Activated naive CD4-positive, alpha-beta T cell treated with anti-CD3 and anti-CD28 coated beads, Interleukin-2, amount 50 U/mL, for 24 hours (primary cell): ENCODE measurements around the gene SLC25A42.
"Not testable (repeated sequence)": the region's sequence is repeated elsewhere in the genome, so short reads cannot be mapped to it uniquely, and the experiment has no call there.

Experiments used
- H3K27ac Mint-ChIP-seq: one replicate; pipeline ENCODE4 v1.8.0; 2021; ENCODE audit warnings: mild to moderate bottlenecking, mixed read lengths
- H3K27me3 Mint-ChIP-seq: one replicate; pipeline ENCODE4 v1.8.0; 2021; ENCODE audit warnings: mixed read lengths
- H3K36me3 Mint-ChIP-seq: one replicate; pipeline ENCODE4 v1.8.0; 2021; ENCODE audit warnings: mixed read lengths
- H3K4me1 Mint-ChIP-seq: one replicate; pipeline ENCODE4 v1.8.0; 2021; ENCODE audit warnings: mixed read lengths
- H3K4me3 Mint-ChIP-seq: one replicate; pipeline ENCODE4 v1.8.0; 2021; ENCODE audit warnings: mild to moderate bottlenecking, mixed read lengths
- H3K9me3 Mint-ChIP-seq: one replicate; pipeline ENCODE4 v1.8.0; 2021; ENCODE audit warnings: mixed read lengths

Gene SLC25A42

DNA sequence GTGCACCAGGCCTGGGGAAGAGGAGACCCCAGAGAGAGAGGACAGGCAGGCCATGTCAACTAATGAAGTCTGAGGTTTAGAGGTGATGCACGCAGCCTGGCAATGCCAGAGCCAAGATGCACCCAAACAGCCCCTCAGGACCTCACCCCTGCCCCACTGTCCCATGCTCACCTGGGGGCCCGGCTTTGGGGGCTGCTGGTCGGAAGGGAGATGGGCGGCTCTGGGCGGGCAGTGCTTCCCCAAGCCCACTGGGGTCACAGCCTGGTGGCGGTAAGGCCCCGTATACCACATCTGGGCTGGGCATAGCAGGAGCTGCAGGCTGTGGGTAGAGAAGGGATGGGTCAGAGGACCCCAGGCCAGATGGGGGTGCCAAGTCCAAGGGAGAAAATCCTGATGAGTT is 83.1 kb downstream of the SLC25A42 start:
- Mint-ChIP-seq H3K4me1 (no peaks in the 10 kb centered on the region), H3K4me3 (no peak overlapping the region), H3K27ac (no peak overlapping the region), H3K27me3 (no peaks in the 10 kb centered on the region), H3K36me3 (peaks cover 1% of the 10 kb centered on the region), H3K9me3 (no peaks in the 10 kb centered on the region)

DNA sequence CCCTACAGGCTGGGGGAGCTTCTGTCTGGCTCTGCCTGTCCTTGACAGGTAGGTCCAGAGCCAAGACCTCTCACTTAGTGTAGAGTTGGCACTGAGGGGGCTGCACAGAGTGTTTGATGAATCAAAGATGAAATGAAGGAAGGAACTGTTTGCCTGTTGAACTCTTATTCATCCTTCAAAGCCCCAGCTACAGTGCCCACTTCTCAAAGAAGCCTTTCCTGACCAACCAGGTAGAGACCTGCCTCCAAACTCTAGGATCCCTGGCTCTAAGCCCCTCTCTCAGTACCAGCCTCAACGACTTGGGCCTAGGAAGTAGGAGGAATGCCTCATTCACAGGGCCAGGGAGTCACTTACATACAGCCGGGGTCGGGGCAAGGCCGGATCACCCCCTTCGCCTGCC is 83.5 kb downstream of the SLC25A42 start:
- Mint-ChIP-seq H3K9me3 (no peaks in the 10 kb centered on the region), H3K27ac (no peak overlapping the region), H3K36me3 (peaks cover 1% of the 10 kb centered on the region), H3K4me3 (no peak overlapping the region), H3K27me3 (no peaks in the 10 kb centered on the region), H3K4me1 (no peaks in the 10 kb centered on the region)

DNA sequence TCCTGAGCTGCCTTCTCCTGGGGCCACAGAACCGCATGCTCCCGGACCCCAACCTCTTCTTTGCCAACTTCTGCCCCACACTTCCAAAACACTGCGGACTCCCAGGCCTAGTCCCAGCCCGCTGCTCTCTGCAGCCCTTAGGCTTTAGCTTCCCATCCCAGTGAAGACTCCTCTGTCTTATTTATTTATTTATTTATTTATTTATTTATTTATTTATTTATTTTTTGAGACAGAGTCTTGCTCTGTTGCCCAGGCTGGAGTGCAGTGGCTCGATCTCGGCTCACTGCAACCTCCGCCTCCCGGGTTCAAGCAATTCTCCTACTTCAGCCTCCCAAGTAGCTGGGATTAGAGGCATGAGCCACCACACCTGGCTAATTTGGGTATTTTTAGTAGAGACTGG is 84.7 kb downstream of the SLC25A42 start:
- H3K4me3 Mint-ChIP-seq, H3K4me1 Mint-ChIP-seq, H3K36me3 Mint-ChIP-seq: not testable (repeated sequence)

DNA sequence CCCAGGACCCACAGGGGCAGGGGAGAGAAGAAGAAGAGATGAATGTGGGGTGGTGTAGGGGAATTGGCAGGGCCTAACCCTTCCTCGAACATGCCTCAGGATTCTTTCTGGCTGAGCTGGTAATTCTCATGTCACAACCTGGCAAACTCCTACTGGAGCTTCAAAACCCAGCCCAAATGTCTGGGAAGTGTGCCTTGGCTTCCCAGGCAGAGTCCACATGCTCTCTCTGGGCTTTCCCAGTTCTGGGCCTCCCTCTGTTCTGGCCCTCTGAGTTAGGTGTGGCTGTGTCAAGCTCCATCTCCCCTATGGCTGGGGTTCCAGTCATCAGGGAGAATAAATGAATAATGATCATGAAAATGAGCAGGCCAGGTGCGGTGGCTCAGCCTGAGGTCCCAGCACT is 85.6 kb downstream of the SLC25A42 start:
- Mint-ChIP-seq H3K4me3 (no peak overlapping the region), H3K4me1 (no peaks in the 10 kb centered on the region), H3K27me3 (no peaks in the 10 kb centered on the region), H3K9me3 (no peaks in the 10 kb centered on the region), H3K27ac (no peak overlapping the region), H3K36me3 (peaks cover 1% of the 10 kb centered on the region)

More for the DNA sequence above, 84.7 kb downstream of the SLC25A42 start:
- not testable (repeated sequence) for H3K27me3 Mint-ChIP-seq, H3K9me3 Mint-ChIP-seq, H3K27ac Mint-ChIP-seq

DNA sequence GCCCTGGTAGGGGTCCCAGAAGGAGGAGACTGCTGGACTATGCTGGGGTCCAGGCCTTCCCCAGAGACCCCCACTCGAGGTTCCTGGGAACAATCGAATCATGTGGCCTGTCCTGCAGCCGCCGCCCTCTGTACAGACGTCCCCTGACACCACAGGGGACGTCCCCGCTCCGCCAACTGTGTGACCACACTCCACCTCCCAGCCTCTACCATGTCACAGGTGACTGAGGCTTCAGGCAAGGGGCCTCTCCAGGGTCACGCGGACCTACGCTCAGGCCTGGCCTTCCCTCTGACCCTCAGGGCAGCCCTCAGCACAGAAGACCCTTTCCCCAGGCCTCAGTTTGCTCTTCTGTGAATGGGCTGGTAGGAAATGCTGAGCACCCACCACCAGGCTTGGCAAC is 87.6 kb downstream of the SLC25A42 start:
- no peaks in the 10 kb centered on the region for H3K4me1 Mint-ChIP-seq
- H3K9me3 Mint-ChIP-seq = no peaks in the 10 kb centered on the region
- H3K4me3 Mint-ChIP-seq = no peak overlapping the region
- no peak overlapping the region for H3K27ac Mint-ChIP-seq
- peaks cover 7% of the 10 kb centered on the region for H3K36me3 Mint-ChIP-seq
- H3K27me3 Mint-ChIP-seq = no peaks in the 10 kb centered on the region

DNA sequence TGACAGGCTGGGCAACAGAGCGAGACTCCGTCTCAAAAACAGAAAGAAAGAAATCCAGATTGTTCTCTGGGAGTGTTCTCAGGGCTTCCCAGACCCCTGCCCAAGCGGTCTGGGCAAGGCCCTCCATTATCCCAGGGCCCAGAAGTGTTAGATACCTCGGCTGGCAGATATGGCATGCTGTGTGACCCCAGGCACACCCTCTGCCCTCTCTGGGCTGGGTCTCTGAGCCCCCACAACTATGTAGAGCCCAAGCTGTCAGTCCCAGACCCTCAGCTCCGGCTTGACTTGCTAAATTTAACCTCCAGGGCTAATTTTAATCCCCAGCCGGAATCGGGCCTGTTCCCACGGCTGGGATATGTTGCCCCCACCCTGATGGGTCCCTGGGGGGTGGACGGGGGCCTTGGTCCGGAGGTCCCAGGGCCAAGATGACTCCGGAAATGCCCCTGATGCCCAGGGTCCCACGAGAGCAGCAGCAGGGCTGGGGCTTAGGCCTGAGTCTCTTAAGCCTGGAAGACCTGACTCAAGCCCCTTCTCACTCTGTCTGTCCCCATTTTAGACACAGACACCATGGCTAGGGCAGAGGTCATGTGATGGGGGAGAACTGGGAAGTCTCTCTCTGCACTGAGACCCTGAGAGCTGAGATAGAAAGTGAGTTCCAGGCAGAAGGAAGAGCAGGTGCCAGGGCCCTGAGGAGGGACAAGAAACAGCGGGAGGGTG is 89.0 kb downstream of the SLC25A42 start:
- peaks cover 5% of the 10 kb centered on the region for H3K36me3 Mint-ChIP-seq
- H3K27ac Mint-ChIP-seq = no peak overlapping the region
- H3K4me1 Mint-ChIP-seq = no peaks in the 10 kb centered on the region
- H3K4me3 Mint-ChIP-seq = no peak overlapping the region
- H3K9me3 Mint-ChIP-seq = no peaks in the 10 kb centered on the region
- H3K27me3 Mint-ChIP-seq = no peaks in the 10 kb centered on the region

DNA sequence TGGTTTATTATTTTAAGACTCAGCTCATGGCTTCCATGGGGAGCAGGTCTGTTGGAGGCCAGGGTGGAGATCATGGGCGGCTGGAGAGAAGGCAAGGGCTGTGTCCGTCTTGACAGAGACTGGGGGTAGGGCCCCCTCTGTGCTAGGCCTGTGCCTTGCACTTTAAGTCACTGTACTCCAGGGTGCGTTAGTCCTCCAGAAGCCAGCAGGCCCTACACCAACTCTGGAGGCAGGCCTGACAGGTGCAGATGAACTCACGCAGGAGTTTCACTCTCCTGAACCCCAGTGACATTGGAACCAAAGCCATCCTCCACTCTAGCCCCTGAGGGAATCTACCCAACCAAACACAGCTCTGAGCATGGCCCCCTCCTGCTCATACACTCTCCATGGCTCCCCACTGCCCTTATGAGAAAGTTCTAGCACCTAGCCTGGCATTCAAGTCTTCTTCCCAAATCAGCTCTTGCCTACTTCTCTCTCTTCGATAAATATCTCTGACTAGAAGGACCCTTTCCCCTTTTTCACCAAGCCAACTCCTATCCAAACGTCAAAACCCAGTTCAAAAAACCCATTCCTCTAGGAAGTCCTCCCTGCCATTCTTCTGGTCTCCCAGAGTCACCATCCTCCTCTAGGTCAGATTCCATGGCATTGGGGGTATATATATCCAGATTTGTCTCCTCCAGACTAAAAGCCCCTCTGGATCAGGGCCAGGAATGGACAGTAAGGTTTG is 91.1 kb downstream of the SLC25A42 start:
- no peaks in the 10 kb centered on the region for H3K9me3 Mint-ChIP-seq
- H3K27ac Mint-ChIP-seq = no peak overlapping the region
- H3K36me3 Mint-ChIP-seq = peaks cover 5% of the 10 kb centered on the region
- no peaks in the 10 kb centered on the region for H3K4me1 Mint-ChIP-seq
- H3K27me3 Mint-ChIP-seq = no peaks in the 10 kb centered on the region
- H3K4me3 Mint-ChIP-seq = no peak overlapping the region

DNA sequence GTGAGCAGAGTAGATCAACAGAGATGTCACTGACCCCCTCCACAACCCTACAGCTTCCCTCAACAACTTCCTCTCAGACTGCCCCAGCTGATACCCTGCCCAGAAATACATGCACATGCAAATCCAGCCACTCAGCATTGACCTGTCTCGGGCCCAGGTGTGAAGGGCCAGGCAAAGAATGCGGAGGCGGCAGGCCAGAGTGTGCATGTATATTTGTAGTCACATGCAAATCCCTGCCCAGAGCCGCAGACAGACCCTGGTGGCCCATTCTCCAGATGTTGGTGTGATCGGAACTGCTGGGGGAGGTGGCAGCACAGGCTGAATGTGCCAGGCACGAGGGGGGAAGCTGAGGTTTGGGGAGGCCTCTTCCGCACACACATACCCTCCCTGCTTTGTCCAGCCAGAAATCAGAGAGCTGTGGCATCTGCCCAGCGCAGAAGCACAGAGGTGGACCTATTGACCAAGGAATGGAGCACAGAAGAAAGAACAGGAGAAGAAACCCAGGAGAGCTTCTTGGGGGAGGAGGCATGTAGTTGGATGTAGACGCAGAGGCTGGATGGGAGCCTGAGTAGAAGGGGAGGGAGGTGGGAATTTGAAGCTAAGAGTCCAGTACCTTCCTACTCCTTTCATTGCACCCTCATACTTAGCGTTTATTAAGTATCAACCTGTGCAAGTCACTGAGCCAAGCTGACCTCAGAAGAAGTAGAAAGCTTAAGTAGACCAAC is 91.9 kb downstream of the SLC25A42 start:
- Mint-ChIP-seq H3K4me1 (no peaks in the 10 kb centered on the region), H3K4me3 (no peak overlapping the region), H3K9me3 (no peaks in the 10 kb centered on the region), H3K27ac (no peak overlapping the region), H3K36me3 (peaks cover 5% of the 10 kb centered on the region), H3K27me3 (no peaks in the 10 kb centered on the region)

DNA sequence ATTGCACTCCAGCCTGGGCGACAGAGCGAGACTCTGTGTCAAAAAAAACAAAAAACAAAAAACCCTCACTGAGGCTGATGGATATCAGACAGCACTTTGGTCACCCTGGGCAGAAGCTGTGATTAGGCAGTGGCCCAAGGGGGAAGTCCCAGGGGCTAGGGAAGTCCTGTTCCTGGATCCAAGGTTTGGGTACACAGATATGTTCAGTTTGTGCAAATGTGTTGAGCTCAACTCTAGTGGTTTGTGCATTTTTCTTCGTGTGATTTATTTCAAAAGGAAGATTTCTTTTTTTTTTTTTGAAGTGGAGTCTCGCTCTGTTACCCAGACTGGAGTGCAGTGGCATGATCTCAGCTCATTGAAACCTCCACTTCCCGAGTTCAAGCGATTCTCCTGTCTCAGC is 94.0 kb downstream of the SLC25A42 start:
- no peak overlapping the region for H3K4me3 Mint-ChIP-seq
- H3K27ac Mint-ChIP-seq = no peak overlapping the region
- peaks cover 5% of the 10 kb centered on the region for H3K36me3 Mint-ChIP-seq
- no peaks in the 10 kb centered on the region for H3K27me3 Mint-ChIP-seq
- peaks cover 4% of the 10 kb centered on the region for H3K4me1 Mint-ChIP-seq
- H3K9me3 Mint-ChIP-seq = no peaks in the 10 kb centered on the region

DNA sequence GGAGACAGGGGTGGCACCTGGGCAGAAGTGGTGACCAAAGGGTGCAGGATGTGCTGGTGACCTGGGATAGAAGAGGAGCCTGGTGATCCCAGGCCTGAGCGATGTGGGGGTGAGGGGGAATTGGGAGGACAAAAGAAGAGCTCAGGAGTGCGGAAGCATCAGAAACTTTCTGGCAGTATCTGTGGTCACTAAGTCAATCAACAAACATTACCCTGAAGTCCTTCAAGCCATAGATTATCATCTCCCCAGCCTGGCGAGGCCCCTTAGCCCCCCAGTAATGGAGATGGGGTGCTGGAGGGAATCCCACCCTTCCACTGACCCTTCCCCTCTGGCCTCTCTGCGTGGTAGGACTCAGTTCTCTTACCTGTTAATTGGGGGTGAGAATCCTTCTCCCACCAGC is 95.7 kb downstream of the SLC25A42 start:
- Mint-ChIP-seq H3K4me3 (no peak overlapping the region), H3K27me3 (no peaks in the 10 kb centered on the region)

DNA sequence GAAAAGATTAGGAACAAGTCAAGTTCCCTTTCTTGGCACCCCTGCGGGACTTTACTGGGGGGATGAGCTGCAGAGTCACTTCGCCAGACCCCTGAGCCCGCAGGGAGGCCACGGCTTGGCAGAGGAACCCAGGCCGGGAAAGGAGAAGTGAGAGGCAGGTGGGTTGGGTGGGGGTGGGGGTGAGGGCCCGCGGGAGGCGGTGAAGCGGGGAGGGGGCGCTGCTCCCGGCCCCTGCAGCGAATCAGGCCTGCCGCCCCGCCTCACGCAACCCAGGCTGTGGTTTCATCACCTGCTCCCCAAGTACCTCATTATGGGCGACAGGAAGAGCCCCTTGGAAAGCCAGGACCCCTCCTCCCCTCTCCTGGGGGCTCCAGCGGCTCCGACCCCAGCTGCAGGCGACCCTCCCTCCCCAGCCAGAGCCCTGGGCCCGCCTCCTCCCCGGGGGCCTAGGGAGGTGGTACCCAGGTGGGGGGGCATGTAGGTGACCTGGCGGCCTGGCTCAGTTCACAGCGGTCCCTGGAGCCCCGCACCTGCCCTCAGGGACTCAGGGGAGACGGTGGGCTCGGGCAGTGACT is 96.8 kb downstream of the SLC25A42 start:
- Mint-ChIP-seq H3K36me3 (peaks cover 5% of the 10 kb centered on the region), H3K27ac (no peak overlapping the region), H3K4me3 (no peak overlapping the region), H3K4me1 (peaks cover 4% of the 10 kb centered on the region), H3K27me3 (no peaks in the 10 kb centered on the region), H3K9me3 (no peaks in the 10 kb centered on the region)

More for the DNA sequence above, 95.7 kb downstream of the SLC25A42 start:
- H3K27ac Mint-ChIP-seq = no peak overlapping the region
- no peaks in the 10 kb centered on the region for H3K9me3 Mint-ChIP-seq
- peaks cover 4% of the 10 kb centered on the region for H3K4me1 Mint-ChIP-seq
- H3K36me3 Mint-ChIP-seq = peaks cover 5% of the 10 kb centered on the region

DNA sequence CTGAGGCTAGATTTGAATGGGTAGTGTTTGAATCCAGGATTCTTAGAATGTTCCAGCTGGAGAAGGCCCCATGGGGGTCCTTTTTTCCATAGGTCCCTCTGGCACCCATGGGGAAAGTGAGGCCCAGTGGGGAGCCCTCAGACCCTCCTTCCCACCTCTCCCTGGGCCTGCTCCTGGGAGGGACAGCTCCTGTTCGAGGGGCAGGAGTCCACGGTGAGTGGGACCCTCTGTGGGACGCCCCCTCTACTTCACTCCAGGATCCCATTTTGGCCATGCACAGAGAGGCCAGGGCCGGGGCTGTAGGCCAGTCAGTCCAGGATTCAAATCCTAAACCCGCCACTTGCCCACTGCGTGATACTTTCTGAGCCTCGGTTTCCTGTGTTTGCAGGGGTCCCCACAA is 98.7 kb downstream of the SLC25A42 start:
- no peaks in the 10 kb centered on the region for H3K9me3 Mint-ChIP-seq
- H3K4me1 Mint-ChIP-seq = peaks cover 4% of the 10 kb centered on the region
- H3K36me3 Mint-ChIP-seq = no peaks in the 10 kb centered on the region
- H3K4me3 Mint-ChIP-seq = no peak overlapping the region
- no peaks in the 10 kb centered on the region for H3K27me3 Mint-ChIP-seq
- H3K27ac Mint-ChIP-seq = no peak overlapping the region
